Hepatocyte (in vitro differentiated cells): ENCODE results near the gene SEMA5A. TPM values are rescaled to one million over a fixed set of nuclear protein-coding genes. Genes with fewer than 3 reads are reported as not detected.

ENCODE experiments used
- DNase-seq: peaks from one replicate; pipeline ENCODE4 v3.0.0-alpha.2; 2016; ENCODE audit warnings: low spot score
- H2AFZ ChIP-seq: fragments of 200-600 bp; sonication (generic); 2 replicates; pipeline ENCODE4 v1.6.0; 2016; ENCODE audit warnings: antibody characterized with exemption, mild to moderate bottlenecking
- H3K27ac ChIP-seq: fragments of 200-600 bp; sonication (generic); 2 replicates; pipeline ENCODE4 v1.5.1; 2016; ENCODE audit warnings: mild to moderate bottlenecking
- H3K27me3 ChIP-seq: fragments of 200-600 bp; sonication (generic); 2 replicates; pipeline ENCODE4 v1.6.1; 2016
- H3K36me3 ChIP-seq: fragments of 200-600 bp; sonication (generic); replicated peaks from 2 replicates; pipeline ENCODE4 v1.5.1; 2016; ENCODE audit warnings: low read depth; ENCODE audit not compliant: insufficient read depth
- H3K4me1 ChIP-seq: fragments of 200-600 bp; sonication (generic); 2 replicates; pipeline ENCODE4 v1.5.1; 2016; ENCODE audit warnings: mild to moderate bottlenecking, moderate library complexity; ENCODE audit not compliant: insufficient read depth
- H3K4me2 ChIP-seq: fragments of 200-600 bp; sonication (generic); 2 replicates; pipeline ENCODE4 v1.6.0; 2016
- H3K4me3 ChIP-seq: fragments of 200-600 bp; sonication (generic); 2 replicates; pipeline ENCODE4 v1.5.1; 2016; ENCODE audit warnings: mild to moderate bottlenecking
- H3K79me2 ChIP-seq: fragments of 200-600 bp; sonication (generic); 2 replicates; pipeline ENCODE4 v1.6.0; 2017; ENCODE audit warnings: mild to moderate bottlenecking
- H3K9me2 ChIP-seq: fragments of 200-600 bp; sonication (generic); replicated peaks from 2 replicates; pipeline ENCODE4 v1.6.0; 2017; ENCODE audit warnings: mild to moderate bottlenecking; ENCODE audit not compliant: insufficient read depth
- H3K9me3 ChIP-seq: fragments of 200-600 bp; sonication (generic); 2 replicates; pipeline ENCODE4 v1.5.1; 2016; ENCODE audit warnings: low read depth, mild to moderate bottlenecking
- H4K20me1 ChIP-seq: fragments of 200-600 bp; sonication (generic); 2 replicates; pipeline ENCODE4 v1.6.0; 2016; ENCODE audit warnings: mild to moderate bottlenecking; ENCODE audit not compliant: insufficient read depth, poor library complexity, severe bottlenecking
- EZH2 ChIP-seq: fragments of 200-600 bp; sonication (generic); IDR thresholded peaks from 2 replicates; pipeline ENCODE4 v1.6.1; 2016; ENCODE audit warnings: antibody characterized with exemption, mild to moderate bottlenecking, borderline replicate concordance
- EZH2phosphoT487 ChIP-seq: fragments of 200-600 bp; sonication (generic); IDR thresholded peaks from one replicate; pipeline ENCODE4 v1.6.1; 2018; ENCODE audit warnings: antibody characterized with exemption, mild to moderate bottlenecking, low read depth, moderate library complexity; ENCODE audit not compliant: unreplicated experiment, severe bottlenecking
- WGBS: methylation state at CpG from one replicate; pipeline ENCODE4 v1.1.6; 2016; ENCODE audit warnings: low lambda C conversion rate; ENCODE audit errors: missing lambda C conversion rate; 5-methylcytosine and 5-hydroxymethylcytosine counted together
- polyA plus RNA-seq: library from polyadenylated mRNA; unstranded; fragments of >200 nt; fragmentation: Nextera tagmentation; extraction: Ambion mirVana; gene quantifications from 2 replicates; pipeline ENCODE4 v1.2.1, GENCODE V29; 2016
- total RNA-seq: library from RNA; depleted of rRNA; stranded (reverse); fragments of >200 nt; gene quantifications from 2 replicates; pipeline ENCODE4 v1.2.3, GENCODE V29; 2014
- TF ChIP-seq, protein P1 (sequence below): fragments of 200-600 bp; sonication (generic); IDR thresholded peaks from 2 replicates; pipeline ENCODE4 v1.5.1; 2016; ENCODE audit warnings: antibody characterized with exemption, mild to moderate bottlenecking; ENCODE audit not compliant: poor library complexity

The SEMA5A gene
- total and polyA plus RNA-seq, 2 experiments from 2014 or later: 10.7 to 21.7 TPM

DNA sequence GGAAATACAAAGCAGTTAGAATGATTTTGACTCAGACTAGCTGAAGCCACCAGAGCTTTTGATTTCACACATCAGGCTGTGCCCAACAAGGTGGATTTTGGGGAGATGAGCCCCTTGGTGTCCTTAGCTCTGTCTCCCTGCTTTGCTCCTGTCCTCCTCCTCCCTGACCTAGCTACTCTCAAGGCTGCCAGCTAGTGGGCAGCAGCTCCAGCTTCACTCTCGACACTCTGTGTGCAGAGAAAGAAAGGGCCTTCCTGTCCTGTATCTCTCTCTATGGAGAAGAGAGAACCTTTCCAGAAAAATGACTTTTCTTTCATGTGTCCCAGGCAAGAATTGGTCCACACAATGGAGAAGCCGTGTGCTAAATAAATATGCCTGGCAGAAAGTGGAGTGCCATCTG lies 446.2 kb downstream of the SEMA5A start:
- TF ChIP-seq, protein P1, sequence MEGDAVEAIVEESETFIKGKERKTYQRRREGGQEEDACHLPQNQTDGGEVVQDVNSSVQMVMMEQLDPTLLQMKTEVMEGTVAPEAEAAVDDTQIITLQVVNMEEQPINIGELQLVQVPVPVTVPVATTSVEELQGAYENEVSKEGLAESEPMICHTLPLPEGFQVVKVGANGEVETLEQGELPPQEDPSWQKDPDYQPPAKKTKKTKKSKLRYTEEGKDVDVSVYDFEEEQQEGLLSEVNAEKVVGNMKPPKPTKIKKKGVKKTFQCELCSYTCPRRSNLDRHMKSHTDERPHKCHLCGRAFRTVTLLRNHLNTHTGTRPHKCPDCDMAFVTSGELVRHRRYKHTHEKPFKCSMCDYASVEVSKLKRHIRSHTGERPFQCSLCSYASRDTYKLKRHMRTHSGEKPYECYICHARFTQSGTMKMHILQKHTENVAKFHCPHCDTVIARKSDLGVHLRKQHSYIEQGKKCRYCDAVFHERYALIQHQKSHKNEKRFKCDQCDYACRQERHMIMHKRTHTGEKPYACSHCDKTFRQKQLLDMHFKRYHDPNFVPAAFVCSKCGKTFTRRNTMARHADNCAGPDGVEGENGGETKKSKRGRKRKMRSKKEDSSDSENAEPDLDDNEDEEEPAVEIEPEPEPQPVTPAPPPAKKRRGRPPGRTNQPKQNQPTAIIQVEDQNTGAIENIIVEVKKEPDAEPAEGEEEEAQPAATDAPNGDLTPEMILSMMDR: no peak
- TF ChIP-seq EZH2: no peak
- no peak for TF ChIP-seq EZH2phosphoT487
- no peaks in the 10 kb centered on the region for H3K9me3 ChIP-seq
- H3K36me3 ChIP-seq: no peaks in the 10 kb centered on the region
- H3K27me3 ChIP-seq: no peaks in the 10 kb centered on the region
- H3K79me2 ChIP-seq: no peaks in the 10 kb centered on the region
- H3K27ac ChIP-seq: no peak overlapping the region
- WGBS: 77% methylated on average over 2 of the region's 2 CpGs
- H3K4me2 ChIP-seq: no peak overlapping the region
- no peaks in the 10 kb centered on the region for H4K20me1 ChIP-seq
- H3K9me2 ChIP-seq: no peaks in the 10 kb centered on the region
- no peak for DNase-seq
- H3K4me1 ChIP-seq: no peaks in the 10 kb centered on the region
- H2AFZ ChIP-seq: no peak overlapping the region
- no peak overlapping the region for H3K4me3 ChIP-seq

DNA sequence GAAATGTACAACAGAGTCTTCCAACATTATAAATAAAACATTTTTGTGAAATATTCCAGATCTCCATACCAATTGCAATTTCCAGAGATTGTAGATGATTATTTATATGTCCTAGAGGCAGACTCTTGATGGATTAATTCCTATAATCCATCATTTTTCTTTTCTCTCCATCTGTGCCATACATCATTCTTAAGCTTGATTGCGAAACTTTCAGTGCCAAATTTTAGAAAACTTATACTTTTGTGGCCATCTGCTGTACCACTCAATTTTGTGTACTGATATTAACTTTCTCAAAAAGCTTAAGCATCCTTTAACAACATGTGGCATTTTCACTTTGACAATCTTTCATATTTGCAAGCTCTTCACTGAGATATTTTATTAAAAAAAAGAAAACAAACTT lies 446.9 kb downstream of the SEMA5A start:
- Histone ChIP-seq H2AFZ (no peak overlapping the region), H3K4me3 (no peak overlapping the region), H3K9me3 (no peaks in the 10 kb centered on the region), H3K79me2 (no peaks in the 10 kb centered on the region), H3K9me2 (no peaks in the 10 kb centered on the region), H4K20me1 (no peaks in the 10 kb centered on the region), H3K27ac (no peak overlapping the region), H3K4me2 (no peak overlapping the region), H3K4me1 (no peaks in the 10 kb centered on the region), H3K27me3 (no peaks in the 10 kb centered on the region), H3K36me3 (no peaks in the 10 kb centered on the region)
- 92% methylated on average over 1 of the region's 1 CpG for WGBS
- no peak for TF ChIP-seq EZH2
- TF ChIP-seq, protein P1: no peak
- TF ChIP-seq EZH2phosphoT487: no peak
- DNase-seq: no peak

DNA sequence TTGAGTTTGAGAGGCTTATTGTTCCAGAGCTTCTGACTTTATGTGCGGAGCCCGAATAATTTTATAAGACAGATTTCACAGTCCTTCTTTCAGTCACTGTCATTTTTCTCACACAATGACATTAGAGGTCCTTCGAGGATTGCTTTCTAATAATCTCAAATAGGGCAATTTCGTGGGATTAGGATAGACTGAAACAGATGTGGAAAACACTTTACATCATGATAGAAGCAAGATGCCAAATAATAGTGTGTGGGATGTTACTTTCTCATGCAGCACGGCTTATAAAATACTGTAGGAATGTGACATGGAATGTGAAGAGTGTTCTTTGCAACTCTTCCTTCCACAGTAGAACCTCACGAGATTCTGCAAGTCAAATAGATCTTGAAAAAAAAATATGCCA lies 451.3 kb downstream of the SEMA5A start:
- no peaks in the 10 kb centered on the region for H3K36me3 ChIP-seq
- H3K27ac ChIP-seq: no peak overlapping the region
- no peaks in the 10 kb centered on the region for H3K27me3 ChIP-seq
- no peaks in the 10 kb centered on the region for H3K4me1 ChIP-seq
- H3K79me2 ChIP-seq: no peaks in the 10 kb centered on the region
- 59% methylated on average over 6 of the region's 6 CpGs for WGBS
- no peaks in the 10 kb centered on the region for H4K20me1 ChIP-seq
- DNase-seq: no peak
- no peak overlapping the region for H3K4me2 ChIP-seq
- H2AFZ ChIP-seq: no peak overlapping the region
- no peak overlapping the region for H3K4me3 ChIP-seq
- no peaks in the 10 kb centered on the region for H3K9me2 ChIP-seq
- H3K9me3 ChIP-seq: no peaks in the 10 kb centered on the region
- TF ChIP-seq EZH2phosphoT487: no peak
- no peak for TF ChIP-seq EZH2
- TF ChIP-seq, protein P1: no peak
